ENCODE data around the gene TRIM8. TPM values are rescaled to one million over a fixed set of nuclear protein-coding genes. Genes with fewer than 3 reads are reported as not detected.
A peak's percentile ranks its signal among the peaks of the same experiment; 100 is the strongest.

Gene TRIM8
- total and polyA plus RNA-seq, 2 of the 4 experiments (the other 2 are of a cell fraction): 25.5 to 126 TPM

DNA sequence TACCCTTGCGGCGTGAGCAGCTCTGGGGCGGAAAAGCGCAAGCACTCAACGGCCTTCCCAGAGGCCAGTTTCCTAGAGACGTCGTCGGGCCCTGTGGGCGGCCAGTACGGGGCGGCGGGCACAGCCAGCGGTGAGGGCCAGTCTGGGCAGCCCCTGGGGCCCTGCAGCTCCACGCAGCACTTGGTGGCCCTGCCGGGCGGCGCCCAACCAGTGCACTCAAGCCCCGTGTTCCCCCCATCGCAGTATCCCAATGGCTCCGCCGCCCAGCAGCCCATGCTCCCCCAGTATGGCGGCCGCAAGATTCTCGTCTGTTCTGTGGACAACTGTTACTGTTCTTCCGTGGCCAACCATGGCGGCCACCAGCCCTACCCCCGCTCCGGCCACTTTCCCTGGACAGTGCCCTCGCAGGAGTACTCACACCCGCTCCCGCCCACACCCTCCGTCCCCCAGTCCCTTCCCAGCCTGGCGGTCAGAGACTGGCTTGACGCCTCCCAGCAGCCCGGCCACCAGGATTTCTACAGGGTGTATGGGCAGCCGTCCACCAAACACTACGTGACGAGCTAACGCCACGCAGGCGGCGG lies 12.6 kb downstream of the TRIM8 start:
- no peak overlapping the region for H2BK5ac ChIP-seq (ENCODE audit: low read depth, low read length, poor library complexity, severe bottlenecking)
- in situ Hi-C loops (cut with MboI; ENCODE audit: low sequenced_read_pairs) (no loop called here), dilution Hi-C loops (cut with HindIII; ENCODE audit: low sequenced_read_pairs, unreplicated experiment) (no loop called here), intact Hi-C loops (cut with micrococcal nuclease) (no loop called here)
- no peak overlapping the region for H3K9ac ChIP-seq (ENCODE audit: low read depth, low read length)
- H3K56ac ChIP-seq (ENCODE audit: extremely low read depth, insufficient read depth, low read length): no peak overlapping the region
- no peak overlapping the region for H4K5ac ChIP-seq (ENCODE audit: low read depth, low read length)
- no peak overlapping the region for H3K4me3 ChIP-seq (ENCODE audit: insufficient read depth, low read depth, low read length)
- H2AK5ac ChIP-seq (ENCODE audit: low read depth, low read length): no peak overlapping the region
- H4K20me1 ChIP-seq (ENCODE audit: insufficient read depth, low read length): peaks cover 83% of the 10 kb centered on the region
- ChIA-PET POLR2A (ENCODE audit: unreplicated experiment) (interaction anchor here (0.6 kb wide), 1 partner anchor 112 kb away, joined by 8 read pairs; no protein-coding TSS in a partner anchor), CTCF (no interaction called here)
- H3K9me3 ChIP-seq (ENCODE audit: control insufficient read depth, insufficient read depth, low read length): no peaks in the 10 kb centered on the region
- no peak overlapping the region for H3K23ac ChIP-seq (ENCODE audit: low read depth, low read length)
- peaks cover 10 to 84% of the 10 kb centered on the region in 2 experiments for H3K79me1 ChIP-seq (ENCODE audit: low read depth in 1 of 2, low read length in 2 of 2)
- H3K14ac ChIP-seq (replicated peaks; ENCODE audit: low read depth, low read length): no peak overlapping the region
- TSS peak; percentile 77 for BruUV-seq (replicated peaks)
- H3K27me3 ChIP-seq (ENCODE audit: control insufficient read depth, insufficient read depth, low read length): no peaks in the 10 kb centered on the region
- H3K4ac ChIP-seq (ENCODE audit: low read depth, low read length): no peak overlapping the region
- H2AK9ac ChIP-seq (replicated peaks; ENCODE audit: low read depth, low read length, poor library complexity): no peak overlapping the region
- peaks cover 58% of the 10 kb centered on the region for H3K36me3 ChIP-seq (ENCODE audit: control insufficient read depth, insufficient read depth, low read length)
- H4K91ac ChIP-seq (ENCODE audit: insufficient read depth, low read depth, low read length): no peak overlapping the region
- no peak overlapping the region for H2BK20ac ChIP-seq (ENCODE audit: low read depth, low read length)
- DNase-seq (no peak), ATAC-seq (ENCODE audit: low read depth) (no peak)
- TF ChIP-seq SMC3 (IDR thresholded peaks at IDR 0.05; ENCODE audit: low read depth, low read length) (no peak), FOS (IDR thresholded peaks at IDR 0.05; ENCODE audit: low read depth, low read length) (no peak), CEBPB (IDR thresholded peaks at IDR 0.05; ENCODE audit: low read depth, low read length) (no peak), MAFK (IDR thresholded peaks at IDR 0.05; ENCODE audit: low read depth, low read length) (no peak), MXI1 (IDR thresholded peaks at IDR 0.05; ENCODE audit: borderline replicate concordance, low read depth, low read length) (no peak), MAZ (IDR thresholded peaks at IDR 0.05; ENCODE audit: borderline replicate concordance, low read depth, low read length) (no peak), POLR2A (IDR thresholded peaks at IDR 0.05; ENCODE audit: low read depth, low read length) (no peak), NFE2L2 (IDR thresholded peaks at IDR 0.05; ENCODE audit: low read depth, low read length) (no peak), BHLHE40 (IDR thresholded peaks at IDR 0.05; ENCODE audit: low read depth, low read length) (no peak), RAD21 (IDR thresholded peaks at IDR 0.05; ENCODE audit: low read length) (no peak), CHD1 (IDR thresholded peaks at IDR 0.05; ENCODE audit: low read depth, low read length) (no peak), RFX5 (IDR thresholded peaks at IDR 0.05; ENCODE audit: low read depth, low read length) (no peak), RCOR1 (IDR thresholded peaks at IDR 0.05; ENCODE audit: insufficient replicate concordance, low read length) (no peak)
- TF ChIP-seq, protein P1, sequence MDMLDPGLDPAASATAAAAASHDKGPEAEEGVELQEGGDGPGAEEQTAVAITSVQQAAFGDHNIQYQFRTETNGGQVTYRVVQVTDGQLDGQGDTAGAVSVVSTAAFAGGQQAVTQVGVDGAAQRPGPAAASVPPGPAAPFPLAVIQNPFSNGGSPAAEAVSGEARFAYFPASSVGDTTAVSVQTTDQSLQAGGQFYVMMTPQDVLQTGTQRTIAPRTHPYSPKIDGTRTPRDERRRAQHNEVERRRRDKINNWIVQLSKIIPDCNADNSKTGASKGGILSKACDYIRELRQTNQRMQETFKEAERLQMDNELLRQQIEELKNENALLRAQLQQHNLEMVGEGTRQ (IDR thresholded peaks at IDR 0.05; ENCODE audit: low read depth, low read length): no peak
- TF ChIP-seq, protein P2, sequence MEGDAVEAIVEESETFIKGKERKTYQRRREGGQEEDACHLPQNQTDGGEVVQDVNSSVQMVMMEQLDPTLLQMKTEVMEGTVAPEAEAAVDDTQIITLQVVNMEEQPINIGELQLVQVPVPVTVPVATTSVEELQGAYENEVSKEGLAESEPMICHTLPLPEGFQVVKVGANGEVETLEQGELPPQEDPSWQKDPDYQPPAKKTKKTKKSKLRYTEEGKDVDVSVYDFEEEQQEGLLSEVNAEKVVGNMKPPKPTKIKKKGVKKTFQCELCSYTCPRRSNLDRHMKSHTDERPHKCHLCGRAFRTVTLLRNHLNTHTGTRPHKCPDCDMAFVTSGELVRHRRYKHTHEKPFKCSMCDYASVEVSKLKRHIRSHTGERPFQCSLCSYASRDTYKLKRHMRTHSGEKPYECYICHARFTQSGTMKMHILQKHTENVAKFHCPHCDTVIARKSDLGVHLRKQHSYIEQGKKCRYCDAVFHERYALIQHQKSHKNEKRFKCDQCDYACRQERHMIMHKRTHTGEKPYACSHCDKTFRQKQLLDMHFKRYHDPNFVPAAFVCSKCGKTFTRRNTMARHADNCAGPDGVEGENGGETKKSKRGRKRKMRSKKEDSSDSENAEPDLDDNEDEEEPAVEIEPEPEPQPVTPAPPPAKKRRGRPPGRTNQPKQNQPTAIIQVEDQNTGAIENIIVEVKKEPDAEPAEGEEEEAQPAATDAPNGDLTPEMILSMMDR (conservative IDR thresholded peaks at IDR 0.05; ENCODE audit: low read depth, low read length): no peak
- TF ChIP-seq, protein P3, sequence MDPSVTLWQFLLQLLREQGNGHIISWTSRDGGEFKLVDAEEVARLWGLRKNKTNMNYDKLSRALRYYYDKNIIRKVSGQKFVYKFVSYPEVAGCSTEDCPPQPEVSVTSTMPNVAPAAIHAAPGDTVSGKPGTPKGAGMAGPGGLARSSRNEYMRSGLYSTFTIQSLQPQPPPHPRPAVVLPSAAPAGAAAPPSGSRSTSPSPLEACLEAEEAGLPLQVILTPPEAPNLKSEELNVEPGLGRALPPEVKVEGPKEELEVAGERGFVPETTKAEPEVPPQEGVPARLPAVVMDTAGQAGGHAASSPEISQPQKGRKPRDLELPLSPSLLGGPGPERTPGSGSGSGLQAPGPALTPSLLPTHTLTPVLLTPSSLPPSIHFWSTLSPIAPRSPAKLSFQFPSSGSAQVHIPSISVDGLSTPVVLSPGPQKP (IDR thresholded peaks at IDR 0.05; ENCODE audit: borderline replicate concordance, low read depth, low read length): no peak
- peaks cover 31% of the 10 kb centered on the region for H3K9me1 ChIP-seq (ENCODE audit: insufficient read depth, low read length)
- H2BK15ac ChIP-seq (ENCODE audit: low read depth, low read length): no peak overlapping the region
- no peak overlapping the region for H2AFZ ChIP-seq (replicated peaks; ENCODE audit: low read length, poor library complexity)
- WGBS, 2 experiments (ENCODE audit: extremely low coverage in 2 of 2, insufficient read length in 1 of 2): 99% methylated on average over 14 of the region's 42 CpGs; no CpG with 5 or more reads in 1 of the 2 experiments
- H2BK120ac ChIP-seq (ENCODE audit: low read depth, low read length): no peak overlapping the region
- no peak overlapping the region for H3K4me2 ChIP-seq (ENCODE audit: low read depth, low read length)
- no peak overlapping the region for H3K18ac ChIP-seq (ENCODE audit: low read depth, low read length)
- no peak overlapping the region for H4K8ac ChIP-seq (ENCODE audit: low read depth in 2 of 2, low read length in 2 of 2)
- no peak overlapping the region for H3K27ac ChIP-seq (ENCODE audit: insufficient read depth, low read length)
- peaks cover 20% of the 10 kb centered on the region for H3K4me1 ChIP-seq (ENCODE audit: control insufficient read depth, insufficient read depth, low read length)
